M059J (cell line): ENCODE data around the gene ADGRG3. TPM values are rescaled to one million over a fixed set of nuclear protein-coding genes. Genes with fewer than 3 reads are reported as not detected.

Experiments
- DNase-seq: peaks from one replicate; pipeline ENCODE4 v3.0.0-alpha.2; 2012; ENCODE audit warnings: low read depth
- total RNA-seq: library from RNA; depleted of rRNA; stranded (reverse); fragments of >200 nt; shearing (Covaris generic); gene quantifications from 2 replicates; pipeline ENCODE4 v1.2.3, GENCODE V29; 2014

The ADGRG3 gene
- total RNA-seq, 1 experiment from 2014 or later: not detected

GRCh38 chr16:57679767-57680482 lies 11.8 kb downstream of the ADGRG3 start:
- DNase-seq: no peak

- DNase-seq: no peak
Observed at GRCh38 chr16:57680842-57681375, 12.8 kb downstream of the ADGRG3 start.

GRCh38 chr16:57681950-57682728 lies 14.0 kb downstream of the ADGRG3 start:
- DNase-seq: no peak

DNA sequence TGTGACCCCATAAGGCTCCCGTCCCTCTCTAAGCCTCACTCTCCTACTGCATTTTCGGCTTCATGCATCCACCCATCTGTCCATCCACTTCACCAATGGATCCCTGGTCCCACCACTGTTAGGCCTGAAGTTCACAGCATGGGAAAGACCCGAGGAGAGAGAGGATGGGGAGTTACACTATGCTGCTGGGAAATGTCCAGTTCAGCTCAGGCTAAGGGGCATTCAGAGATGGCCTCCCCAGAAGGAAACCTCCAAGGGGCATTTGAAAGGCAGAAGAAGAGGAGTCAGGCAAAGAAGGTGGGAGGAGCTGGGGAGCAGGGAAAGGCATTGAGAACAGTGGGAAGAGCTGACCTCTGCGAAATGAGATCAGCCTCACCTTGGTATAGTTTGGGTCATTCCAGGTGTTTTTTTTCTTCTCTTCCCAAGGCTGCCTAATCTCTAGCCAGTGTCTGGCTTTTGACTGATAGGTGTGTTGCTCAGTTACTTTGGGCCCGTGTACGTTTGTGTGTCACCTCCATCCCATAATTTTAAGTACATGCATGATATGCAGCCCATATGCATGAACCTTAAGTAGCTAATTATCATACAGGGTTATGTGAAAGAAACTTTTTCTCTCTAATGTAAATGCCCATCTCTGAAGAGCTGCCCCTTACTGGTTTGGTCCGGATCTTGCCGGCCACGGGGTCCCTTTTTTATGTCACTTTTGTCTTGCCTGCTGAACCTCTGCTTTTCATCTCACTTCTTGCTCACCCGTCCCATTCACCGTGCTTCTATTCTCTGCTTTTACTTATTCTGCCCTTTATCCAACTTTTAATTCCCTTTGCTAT lies 14.9 kb downstream of the ADGRG3 start:
- DNase-seq: no peak

GRCh38 chr16:57683636-57684545 lies 15.8 kb downstream of the ADGRG3 start:
- DNase-seq: no peak

GRCh38 chr16:57684626-57685358 lies 16.7 kb downstream of the ADGRG3 start:
- DNase-seq: no peak

- DNase-seq: no peak
Observed at GRCh38 chr16:57685633-57686032, 17.5 kb downstream of the ADGRG3 start.

DNA sequence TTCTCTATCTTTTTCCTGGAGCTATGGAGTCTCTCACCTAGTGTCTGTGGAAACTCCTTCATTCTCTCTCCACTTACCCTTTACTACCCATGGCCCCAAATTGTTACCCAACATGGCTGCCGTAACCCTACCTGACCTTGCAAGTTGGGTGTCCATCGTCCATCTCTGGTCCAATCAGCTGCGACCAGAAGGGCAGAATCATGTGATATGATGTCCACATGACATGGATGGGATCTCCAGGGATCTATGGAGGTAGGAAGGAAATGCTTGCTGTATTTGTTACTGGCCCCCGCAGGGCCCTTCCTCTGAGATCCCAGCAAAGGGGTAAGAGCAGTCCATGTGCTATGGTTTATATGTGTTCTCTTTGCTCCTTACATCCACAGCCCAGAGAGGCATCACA lies 18.5 kb downstream of the ADGRG3 start:
- no peak for DNase-seq

DNA sequence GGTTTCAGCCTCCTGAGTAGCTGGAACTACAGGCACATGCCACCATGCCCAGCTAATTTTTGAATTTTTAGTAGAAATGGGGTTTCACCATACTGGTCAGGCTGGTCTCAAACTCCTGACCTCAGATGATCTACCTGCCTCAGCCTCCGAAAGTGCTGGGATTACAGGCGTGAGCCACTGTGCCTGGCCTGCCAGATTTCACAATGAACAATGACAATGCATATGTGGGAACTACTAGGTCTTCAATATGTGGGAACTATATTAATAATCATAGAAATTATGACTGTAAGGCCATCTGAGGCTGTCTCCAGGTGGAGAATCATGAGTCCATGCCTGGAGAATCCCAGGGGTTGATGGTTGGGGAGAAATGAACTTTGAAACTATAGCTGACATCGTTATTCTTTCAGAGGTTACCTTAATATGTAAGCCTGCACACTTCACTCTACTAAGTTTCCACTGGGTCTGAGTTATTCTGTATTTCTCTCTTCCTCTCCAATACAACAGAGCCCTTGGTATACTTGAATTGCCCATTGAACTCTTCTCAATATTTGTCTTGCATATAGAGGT lies 19.3 kb downstream of the ADGRG3 start:
- no peak for DNase-seq

GRCh38 chr16:57688487-57688986 lies 20.4 kb downstream of the ADGRG3 start:
- no peak for DNase-seq

DNA sequence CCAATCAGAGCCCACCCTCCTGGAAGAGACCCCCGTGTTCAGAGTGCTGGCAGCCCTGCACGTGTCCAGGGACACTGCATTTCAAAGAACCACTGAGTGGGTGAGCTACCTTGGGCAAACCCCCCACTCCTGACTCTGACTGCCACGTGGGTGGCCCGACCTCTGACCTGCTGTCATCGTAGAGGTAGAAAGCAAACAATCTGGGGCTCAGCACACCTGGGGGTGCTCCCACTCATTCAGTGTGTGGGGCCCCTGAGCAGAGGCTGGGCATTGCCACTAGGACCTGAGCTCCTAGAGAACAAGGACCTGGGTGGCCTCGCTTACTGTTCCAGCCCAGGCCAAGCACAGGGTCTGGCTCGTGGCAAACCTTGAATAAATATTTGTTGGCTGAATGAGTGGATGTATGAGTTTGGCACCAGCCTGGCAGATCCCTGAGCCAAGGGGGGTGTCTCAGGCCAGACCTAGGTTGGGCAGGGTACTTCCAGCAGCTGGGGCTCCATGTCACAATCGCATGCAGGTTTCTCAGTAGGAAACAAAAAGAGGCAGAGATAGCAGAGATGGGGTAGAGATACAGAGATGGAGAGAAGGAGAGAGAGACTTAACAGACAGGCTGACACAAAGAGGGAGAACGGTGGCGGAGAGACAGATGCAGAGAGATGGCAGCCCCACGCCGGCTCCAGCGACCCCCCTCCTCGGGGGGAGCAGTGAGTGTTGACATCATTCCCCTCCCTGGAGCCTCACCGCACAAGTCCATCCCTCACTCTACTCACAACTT lies 21.1 kb downstream of the ADGRG3 start:
- no peak for DNase-seq

DNA sequence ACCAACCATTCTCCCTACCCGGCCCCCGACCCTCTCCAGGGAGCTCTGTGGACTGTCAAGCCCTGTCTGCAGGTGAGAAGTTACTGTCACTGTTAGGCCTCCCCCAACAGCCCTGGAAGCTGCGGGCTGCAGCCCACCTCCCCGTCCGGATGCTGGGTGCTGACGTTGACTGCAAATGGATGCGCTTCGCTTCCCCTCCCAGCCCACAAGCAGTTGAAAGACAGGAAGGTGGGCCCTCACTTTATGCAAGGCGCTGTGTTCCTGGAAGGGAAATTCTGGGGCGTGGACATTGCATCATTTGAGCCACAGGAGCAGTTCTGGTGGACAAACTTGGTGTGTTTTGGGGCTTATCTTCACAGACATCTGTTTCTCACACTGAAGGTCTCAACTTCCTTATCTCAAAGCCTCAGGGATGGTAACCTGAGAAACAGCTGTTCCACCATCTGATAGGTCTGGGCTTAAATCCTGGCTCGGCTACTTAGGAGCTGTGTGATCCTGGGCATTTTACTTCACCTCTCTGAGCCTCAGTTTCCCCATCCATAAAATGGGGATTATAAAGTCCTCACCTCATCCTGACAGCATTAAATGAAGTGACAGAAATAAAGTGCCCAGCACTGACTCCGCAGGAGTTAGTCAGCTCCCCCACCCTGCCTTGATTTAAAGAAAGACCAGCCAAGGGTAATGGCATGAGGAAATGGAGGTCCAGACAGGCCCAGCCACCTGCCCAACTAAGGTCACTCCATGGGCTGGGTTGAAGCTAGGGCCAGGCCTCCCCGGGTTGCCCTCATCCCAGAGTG lies 21.9 kb downstream of the ADGRG3 start:
- DNase-seq: no peak

GRCh38 chr16:57690782-57691471 lies 22.8 kb downstream of the ADGRG3 start:
- DNase-seq: no peak

- DNase-seq: no peak
Observed at GRCh38 chr16:57692636-57693035, 24.5 kb downstream of the ADGRG3 start.

- no peak for DNase-seq
Observed at GRCh38 chr16:57693550-57693949, 25.4 kb downstream of the ADGRG3 start.

GRCh38 chr16:57694231-57694724 lies 26.2 kb downstream of the ADGRG3 start:
- DNase-seq: no peak
